NOMO-1 treated with DMSO at 0.1 percent for 48 hours (cell line): ENCODE results near the gene CD300LG.
"Not testable (repeated sequence)": the region's sequence is repeated elsewhere in the genome, so short reads cannot be mapped to it uniquely, and the experiment has no call there.

Experiments
- DNase-seq: peaks from one replicate; lab custom pipeline; 2025; ENCODE audit not compliant: unreplicated experiment; lab: John Stamatoyannopoulos, UW

CD300LG gene

DNA sequence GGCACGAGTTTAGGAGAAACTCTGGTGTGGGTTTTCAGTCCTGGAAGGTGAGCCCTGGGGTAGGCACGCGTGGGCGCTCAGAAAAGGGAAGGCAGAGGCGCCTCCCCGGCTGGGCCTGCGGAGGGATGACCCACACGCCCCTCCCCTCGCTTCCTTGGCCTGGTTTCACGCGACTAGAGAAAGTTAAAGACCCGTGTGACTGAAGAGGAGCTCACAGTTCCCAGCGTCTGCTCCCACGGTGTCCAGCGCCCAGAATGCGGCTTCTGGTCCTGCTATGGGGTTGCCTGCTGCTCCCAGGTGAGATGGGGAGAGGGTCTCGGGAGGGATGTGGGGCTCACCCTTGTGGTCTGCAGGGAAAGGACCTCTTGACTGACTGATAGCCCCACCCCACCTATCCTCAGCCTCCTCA lies at the start of gene CD300LG:
Gene CD300LG (plus strand): TSS at position 214 of the 409 bp plus-strand sequence. CDS start 41 bp downstream, at position 255.
- DNase-seq, result no peak

DNA sequence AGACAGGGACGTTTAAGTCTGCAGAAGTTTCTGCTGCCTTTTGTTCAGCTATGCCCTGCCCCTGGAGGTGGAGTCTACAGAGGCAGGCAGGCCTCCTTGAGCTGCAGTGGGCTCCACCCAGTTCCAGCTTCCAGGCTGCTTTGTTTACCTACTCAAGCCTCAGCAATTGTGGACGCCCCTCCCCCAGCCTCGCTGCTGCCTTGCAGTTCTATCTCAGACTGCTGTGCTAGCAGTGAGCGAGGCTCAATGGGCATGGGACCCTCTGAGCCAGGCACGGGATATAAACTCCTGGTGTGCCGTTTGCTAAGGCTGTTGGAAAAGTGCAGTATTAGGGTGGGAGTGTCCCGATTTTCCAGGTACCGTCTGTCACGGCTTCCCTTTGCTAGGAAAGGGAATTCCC lies 49.0 kb upstream of the CD300LG start:
- DNase-seq, result not testable (repeated sequence)

- DNase-seq, result no peak
These were observed 47.9 kb upstream of the CD300LG start for GRCh38 chr17:43799047-43799446.

- no peak for DNase-seq
These were observed 46.2 kb upstream of the CD300LG start for GRCh38 chr17:43800736-43801135.

DNA sequence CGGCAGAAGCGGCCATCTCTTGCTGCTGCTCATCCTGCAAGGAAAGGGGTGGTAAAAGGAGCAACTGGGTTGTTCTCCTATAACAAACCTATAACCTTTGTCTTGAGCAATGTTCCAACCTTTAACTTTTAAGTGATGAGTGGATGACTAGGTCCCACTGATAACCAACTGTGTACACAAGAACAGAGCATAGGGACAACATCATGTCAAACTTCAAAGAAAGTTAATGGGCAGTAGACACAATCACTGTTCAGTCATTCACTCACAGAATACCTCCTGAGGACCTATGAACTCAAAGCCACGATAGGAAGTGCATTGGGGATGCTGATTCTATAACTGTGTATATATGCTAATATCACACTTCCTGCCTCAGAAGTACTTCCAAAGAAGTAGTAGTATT lies 45.1 kb upstream of the CD300LG start:
- DNase-seq, result no peak

GRCh38 chr17:43803758-43804157 lies 43.2 kb upstream of the CD300LG start:
- no peak for DNase-seq

DNA sequence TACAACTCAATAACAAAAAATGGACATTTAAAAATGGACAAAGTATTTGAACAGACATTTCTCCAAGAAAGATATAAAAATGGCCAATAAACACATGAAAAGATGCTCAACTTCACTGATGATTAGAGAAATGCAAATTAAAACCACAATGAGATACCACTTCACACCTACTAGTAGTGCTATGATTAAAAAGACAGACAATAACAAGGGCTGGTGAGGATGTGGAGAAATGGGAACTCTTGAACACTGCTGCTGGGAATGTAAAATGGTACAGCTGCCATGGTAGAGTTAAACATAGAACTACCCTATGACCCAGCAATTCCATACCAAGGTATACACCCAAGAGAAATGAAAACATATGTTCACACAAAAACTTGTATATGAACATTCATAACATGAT lies 41.9 kb upstream of the CD300LG start:
- DNase-seq, result no peak

DNA sequence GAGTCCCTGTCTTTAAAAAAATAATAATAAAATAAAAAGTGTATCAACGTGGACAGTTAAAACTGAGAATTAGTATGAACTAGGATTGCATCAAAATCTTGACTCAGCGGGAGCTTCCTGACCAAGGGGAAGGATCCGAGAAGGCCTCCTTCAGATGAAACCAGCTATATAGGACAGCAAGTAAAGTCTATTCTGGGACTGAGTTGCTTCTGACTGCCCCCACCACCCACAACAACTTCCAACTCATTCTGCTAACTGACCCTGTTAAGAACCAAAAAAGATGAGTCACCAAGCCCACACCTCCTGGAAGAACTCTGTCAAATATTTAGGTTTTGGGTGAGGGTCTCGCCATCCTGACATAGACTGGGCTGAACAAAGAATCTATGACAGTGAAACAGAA lies 38.9 kb upstream of the CD300LG start:
- no peak for DNase-seq

DNA sequence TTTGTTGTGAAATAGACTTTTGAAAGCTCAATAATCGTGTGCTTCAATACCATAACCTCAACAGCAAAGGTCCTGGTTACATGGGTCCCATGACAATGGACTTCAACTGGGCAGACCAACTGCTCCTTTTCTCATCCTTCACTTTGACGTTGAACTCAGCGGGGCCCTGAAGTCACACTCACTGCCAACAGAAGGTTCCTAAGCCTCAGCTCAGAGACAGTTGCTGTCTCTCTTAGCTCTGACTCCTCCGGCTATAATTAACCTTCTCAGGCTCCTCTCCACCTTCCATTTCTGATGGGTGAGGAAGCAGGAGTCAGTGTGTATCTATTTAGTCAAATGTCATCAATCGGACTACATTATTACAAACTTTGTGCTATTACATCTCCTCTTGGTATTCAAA lies 37.9 kb upstream of the CD300LG start:
- DNase-seq, result no peak

- DNase-seq, result no peak
These were observed 36.7 kb upstream of the CD300LG start for GRCh38 chr17:43810226-43810715.

GRCh38 chr17:43810823-43811222 lies 36.2 kb upstream of the CD300LG start:
- DNase-seq, result no peak

DNA sequence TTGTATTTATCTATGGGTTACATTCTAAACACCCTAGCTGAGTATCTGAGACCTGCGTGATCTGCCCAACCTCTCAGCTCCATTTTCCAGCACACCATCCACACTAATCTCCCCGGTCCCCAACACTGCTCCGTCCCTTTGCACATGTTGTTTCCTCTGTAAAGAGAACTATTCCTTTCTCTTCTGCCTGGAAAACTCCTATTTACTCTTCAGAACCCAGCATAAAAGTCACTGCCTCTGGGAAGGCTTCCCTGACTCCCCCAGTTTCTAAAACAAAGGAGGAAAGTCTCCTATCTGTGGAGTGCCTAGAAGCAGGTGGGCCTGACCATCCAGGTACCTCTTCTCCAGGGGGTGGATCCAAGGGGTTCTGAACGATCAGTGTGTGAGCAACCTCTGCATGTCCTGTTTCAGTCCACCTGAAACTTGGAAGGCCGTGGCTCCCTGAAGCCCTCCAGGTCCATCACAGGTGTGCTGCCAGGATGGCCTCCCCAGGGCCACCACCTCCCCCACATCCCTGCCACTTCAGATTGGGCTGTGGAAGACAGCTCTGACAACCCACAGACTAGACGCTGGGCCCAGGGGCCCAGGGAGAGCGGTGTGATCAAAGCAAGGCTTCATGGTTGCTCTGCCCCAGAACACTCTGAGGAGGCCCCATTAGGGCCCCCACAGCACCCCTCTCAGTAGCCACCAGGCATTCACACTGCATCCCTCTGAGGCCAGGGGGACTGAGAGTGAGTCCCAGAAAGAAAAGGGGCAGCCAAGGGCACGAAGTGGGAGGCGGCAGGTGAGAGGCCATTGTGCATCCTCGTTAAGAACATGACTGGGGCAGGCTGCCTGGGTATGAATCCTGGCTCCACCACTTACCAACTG lies 34.3 kb upstream of the CD300LG start:
- DNase-seq, result no peak

DNA sequence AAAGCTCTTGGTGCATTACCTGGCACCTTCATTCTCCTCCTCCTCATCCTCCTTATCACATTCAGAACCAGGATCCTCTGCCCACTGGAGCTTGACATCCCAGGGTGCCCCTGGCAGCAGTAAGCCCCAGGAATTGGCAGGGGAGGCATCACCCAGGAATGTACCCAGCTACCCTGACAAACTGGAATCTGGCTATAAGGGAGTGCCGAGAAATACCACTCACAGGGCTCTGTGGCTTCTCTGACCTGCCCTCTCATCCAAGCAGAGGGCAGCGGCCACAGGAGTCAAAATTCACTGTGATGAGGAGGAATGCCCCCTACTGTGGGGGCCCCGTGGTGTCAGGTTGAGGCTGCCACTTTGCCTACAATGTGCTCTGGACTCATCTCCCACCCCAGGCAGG lies 33.6 kb upstream of the CD300LG start:
- no peak for DNase-seq

- no peak for DNase-seq
These were observed 33.0 kb upstream of the CD300LG start for GRCh38 chr17:43814026-43814425.

DNA sequence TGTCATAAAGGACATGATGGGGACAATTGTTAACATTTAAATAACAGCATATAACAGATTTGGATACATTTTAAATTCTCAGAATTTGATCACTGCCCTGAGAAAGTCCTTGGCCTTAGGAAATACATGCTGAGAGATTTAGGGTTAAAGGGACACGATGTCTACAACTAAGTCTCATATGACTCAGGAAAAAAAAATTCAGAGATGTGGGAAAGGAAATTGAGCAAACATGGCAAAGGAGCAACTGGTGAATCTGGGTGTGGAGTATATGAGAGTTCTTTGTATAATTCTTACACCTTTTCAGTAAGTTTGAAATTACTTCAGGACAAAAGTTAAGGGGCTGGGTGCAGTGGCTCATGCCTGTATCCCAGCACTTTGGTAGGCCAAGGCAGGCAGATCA lies 32.3 kb upstream of the CD300LG start:
- DNase-seq, result no peak

GRCh38 chr17:43816336-43817320 lies 30.3 kb upstream of the CD300LG start:
- no peak for DNase-seq

GRCh38 chr17:43817826-43818225 lies 29.1 kb upstream of the CD300LG start:
- no peak for DNase-seq

- no peak for DNase-seq
These were observed 28.0 kb upstream of the CD300LG start for GRCh38 chr17:43818966-43819365.

DNA sequence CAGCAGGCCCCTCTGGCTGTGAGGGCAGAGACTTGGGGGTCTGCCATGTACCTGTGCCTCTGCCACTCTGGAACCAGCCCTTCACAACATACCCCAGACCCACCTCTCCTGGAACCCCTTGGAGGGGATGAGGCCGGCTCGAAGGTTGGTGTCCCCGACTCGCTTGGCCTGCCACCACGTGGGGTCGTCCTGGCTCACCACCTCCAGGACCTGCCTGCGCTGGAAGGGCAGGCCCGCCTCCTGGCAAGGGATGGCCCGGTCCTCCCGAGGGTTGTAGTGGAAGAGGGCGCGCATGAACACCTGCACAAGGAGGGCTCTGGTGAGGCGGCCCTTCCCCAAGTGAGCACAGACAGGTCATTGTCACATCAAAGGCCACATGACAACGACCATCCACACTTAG lies 26.2 kb upstream of the CD300LG start:
- no peak for DNase-seq

- no peak for DNase-seq
These were observed 24.3 kb upstream of the CD300LG start for GRCh38 chr17:43822570-43823190.
